GM10248 (cell line): Measurements from ENCODE around the gene SSR1.

ENCODE experiments used
- CTCF ChIA-PET: fragments of 300-600 bp; sonication (Branson Sonifier 250); formaldehyde crosslinking; extraction: SDS; loops from one replicate; lab custom pipeline; 2021; ENCODE audit warnings: antibody characterized with exemption; lab: Yijun Ruan, JAX
- POLR2A ChIA-PET: fragments of 350-650 bp; sonication (Branson Sonifier 250); formaldehyde crosslinking; extraction: SDS; loops from one replicate; lab custom pipeline; 2020; ENCODE audit warnings: antibody characterized with exemption; lab: Yijun Ruan, JAX
- DNase-seq: peaks from one replicate; pipeline ENCODE4 v3.0.0; 2012; ENCODE audit errors: extremely low spot score
- TF ChIP-seq, protein P1 (sequence below): IDR thresholded peaks from 2 replicates; pipeline ENCODE4 v1.5.1; 2012; ENCODE audit warnings: mild to moderate bottlenecking, low read depth; ENCODE audit errors: extremely low read depth, missing control alignments, control extremely low read depth

The SSR1 gene

DNA sequence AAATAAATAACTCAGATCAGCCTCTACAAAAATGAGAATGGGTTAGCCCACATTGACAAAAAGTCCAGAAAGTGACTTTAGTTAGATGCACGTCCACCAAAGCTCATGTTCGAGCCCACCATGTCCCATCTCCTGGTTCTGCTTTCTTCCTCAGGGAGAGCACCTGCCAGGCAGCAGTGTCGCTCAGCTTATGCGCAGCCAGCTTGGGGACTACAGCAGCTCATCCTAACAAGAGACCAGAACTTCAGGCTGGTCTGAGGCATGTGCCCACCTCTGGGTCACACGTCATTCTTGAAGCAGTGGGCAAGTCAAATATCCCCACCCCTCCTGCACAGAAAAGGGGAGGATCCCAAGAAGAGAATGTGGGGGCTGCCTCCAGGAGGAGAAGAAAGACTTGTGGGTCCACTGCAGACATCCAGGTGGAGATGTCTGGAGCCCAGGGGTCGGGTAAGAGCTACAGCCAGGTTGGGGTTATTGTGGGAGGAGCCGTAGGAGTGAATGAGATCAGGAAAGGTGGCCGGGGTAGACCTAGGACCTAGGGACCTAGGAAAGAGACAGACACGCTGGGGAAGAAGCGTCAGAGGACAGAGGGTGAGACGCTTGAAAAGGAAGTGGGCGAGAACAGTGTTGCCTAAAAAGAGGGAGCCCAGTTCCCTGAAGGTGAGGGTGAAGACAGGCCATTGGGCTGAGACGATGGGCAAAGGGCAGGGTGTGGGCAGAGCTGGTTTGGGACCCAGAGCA is 52.5 kb downstream of the SSR1 start:
- ChIA-PET POLR2A (no interaction called here), CTCF (interaction anchor here (1.0 to 2.7 kb wide), 4 partner anchors 11 to 16 kb away, joined by 3 to 26 read pairs (median 6); no protein-coding TSS in a partner anchor)
- TF ChIP-seq, protein P1, sequence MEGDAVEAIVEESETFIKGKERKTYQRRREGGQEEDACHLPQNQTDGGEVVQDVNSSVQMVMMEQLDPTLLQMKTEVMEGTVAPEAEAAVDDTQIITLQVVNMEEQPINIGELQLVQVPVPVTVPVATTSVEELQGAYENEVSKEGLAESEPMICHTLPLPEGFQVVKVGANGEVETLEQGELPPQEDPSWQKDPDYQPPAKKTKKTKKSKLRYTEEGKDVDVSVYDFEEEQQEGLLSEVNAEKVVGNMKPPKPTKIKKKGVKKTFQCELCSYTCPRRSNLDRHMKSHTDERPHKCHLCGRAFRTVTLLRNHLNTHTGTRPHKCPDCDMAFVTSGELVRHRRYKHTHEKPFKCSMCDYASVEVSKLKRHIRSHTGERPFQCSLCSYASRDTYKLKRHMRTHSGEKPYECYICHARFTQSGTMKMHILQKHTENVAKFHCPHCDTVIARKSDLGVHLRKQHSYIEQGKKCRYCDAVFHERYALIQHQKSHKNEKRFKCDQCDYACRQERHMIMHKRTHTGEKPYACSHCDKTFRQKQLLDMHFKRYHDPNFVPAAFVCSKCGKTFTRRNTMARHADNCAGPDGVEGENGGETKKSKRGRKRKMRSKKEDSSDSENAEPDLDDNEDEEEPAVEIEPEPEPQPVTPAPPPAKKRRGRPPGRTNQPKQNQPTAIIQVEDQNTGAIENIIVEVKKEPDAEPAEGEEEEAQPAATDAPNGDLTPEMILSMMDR, result no peak
- no peak for DNase-seq

GRCh38 chr6:7258231-7258763 is 54.7 kb downstream of the SSR1 start:
- POLR2A ChIA-PET, result no interaction called here

GRCh38 chr6:7257521-7258230 is 55.3 kb downstream of the SSR1 start:
- DNase-seq, result no peak
- CTCF ChIA-PET, result interaction anchor here (8.7 kb wide), 1 partner anchor 13 kb away, joined by 58 read pairs; no protein-coding TSS in a partner anchor
- POLR2A ChIA-PET, result no interaction called here
- TF ChIP-seq, protein P1, result no peak

More at GRCh38 chr6:7258231-7258763, 54.7 kb downstream of the SSR1 start:
- TF ChIP-seq, protein P1, result no peak
- DNase-seq, result no peak
- CTCF ChIA-PET, result interaction anchor here (2.3 to 8.7 kb wide), 2 partner anchors 14 to 17 kb away, joined by 8 to 58 read pairs; no protein-coding TSS in a partner anchor

DNA sequence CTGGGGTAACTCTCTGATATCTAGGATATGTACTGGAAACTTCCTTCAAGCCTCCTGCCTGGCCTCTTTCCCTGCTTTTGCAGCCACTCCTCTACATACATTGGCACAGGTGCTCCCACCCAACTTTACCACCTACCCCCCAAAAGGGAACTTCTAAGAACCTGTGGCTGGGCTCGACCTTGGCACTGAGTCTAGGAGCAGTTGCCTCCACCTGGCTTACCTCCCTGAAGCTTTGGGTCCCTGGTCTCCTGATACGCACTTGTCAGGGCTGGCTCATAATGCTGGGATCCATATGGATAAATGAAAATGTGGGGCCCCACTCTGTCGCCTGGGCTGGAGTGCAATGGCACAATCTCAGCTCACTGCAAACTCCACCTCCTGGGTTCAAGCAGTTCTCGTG is 56.2 kb downstream of the SSR1 start:
- ChIA-PET POLR2A (no interaction called here), CTCF (interaction anchor here (8.7 kb wide), 1 partner anchor 13 kb away, joined by 58 read pairs; no protein-coding TSS in a partner anchor)
- no peak for DNase-seq
- TF ChIP-seq, protein P1, result no peak

DNA sequence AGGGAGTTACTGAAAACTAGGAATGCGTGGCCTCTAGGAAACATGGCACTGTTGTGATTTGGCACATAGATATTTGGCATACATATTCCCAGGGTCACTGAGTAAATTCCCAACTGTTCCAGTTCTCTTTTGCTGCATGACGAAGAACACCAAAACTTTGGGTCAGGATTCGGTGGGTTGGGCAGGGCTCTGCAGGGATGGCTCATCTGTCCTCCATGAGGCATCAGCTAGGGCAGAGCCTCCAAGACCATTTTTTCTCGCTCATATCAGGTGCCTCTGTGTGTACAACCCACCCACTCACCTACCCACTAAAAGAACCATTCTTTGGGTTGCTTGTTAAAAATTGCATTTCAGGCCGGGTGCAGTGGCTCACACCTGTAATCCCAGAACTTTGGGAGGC is 57.1 kb downstream of the SSR1 start:
- DNase-seq, result no peak
- ChIA-PET CTCF (interaction anchor here (8.7 kb wide), 1 partner anchor 12 kb away, joined by 58 read pairs; no protein-coding TSS in a partner anchor), POLR2A (no interaction called here)
- TF ChIP-seq, protein P1, result no peak
